Choroid plexus epithelial cell (primary cell): ENCODE data around the gene RAD23A.
"Not testable (repeated sequence)": the region's sequence is repeated elsewhere in the genome, so short reads cannot be mapped to it uniquely, and the experiment has no call there.

Source experiments
- DNase-seq: peaks from one replicate; pipeline ENCODE4 v3.0.0-alpha.2; 2010; ENCODE audit warnings: low read depth
- H3K4me3 ChIP-seq: 2 replicates; pipeline ENCODE4 v1.5.1; 2011; ENCODE audit warnings: low read depth, mild to moderate bottlenecking, control low read depth, low read length, moderate library complexity
- TF ChIP-seq, protein P1 (sequence below): conservative IDR thresholded peaks from 2 replicates; pipeline ENCODE4 v1.5.1; 2011; ENCODE audit warnings: low read depth, mild to moderate bottlenecking, control low read depth, inconsistent platforms, low read length, moderate library complexity

The RAD23A gene

DNA sequence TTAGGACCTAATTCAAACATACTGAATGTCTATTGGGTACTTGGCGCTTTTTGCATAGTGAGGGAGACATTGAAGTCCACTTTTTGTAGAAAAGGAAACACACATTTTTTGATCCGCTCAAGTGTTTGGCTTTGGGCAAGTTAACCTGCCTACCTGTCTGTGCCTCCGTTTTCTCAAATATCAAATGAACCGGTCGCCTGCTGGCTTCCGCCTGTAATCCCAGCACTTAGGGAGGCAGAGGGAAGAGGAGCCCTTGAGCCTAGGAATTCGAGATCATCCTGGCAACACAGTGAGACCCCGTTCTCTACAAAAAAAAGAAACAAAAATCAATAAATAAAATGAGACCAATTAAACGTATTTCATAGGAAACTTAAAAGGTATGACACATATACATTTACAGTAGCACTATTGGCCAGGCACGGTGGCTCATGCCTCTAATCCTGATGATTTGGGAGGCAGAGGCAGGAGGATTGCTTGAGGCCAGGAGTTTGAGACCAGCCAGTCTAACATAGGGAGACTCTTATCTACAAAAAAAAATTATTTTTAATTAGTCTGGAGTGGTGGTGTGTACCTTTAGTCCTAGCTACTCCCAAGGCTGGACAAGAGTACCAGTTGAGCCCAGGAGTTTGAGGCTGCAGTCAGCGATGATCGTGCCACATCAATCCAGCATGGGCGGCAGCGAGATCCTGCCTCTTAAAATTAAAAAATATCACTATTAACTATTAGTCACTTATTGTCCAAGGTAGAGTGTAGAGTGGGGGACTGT lies 1.3 kb downstream of the RAD23A start:
- peak overlapping the region; percentile 85 for H3K4me3 ChIP-seq
- DNase-seq = no peak
- TF ChIP-seq, protein P1, sequence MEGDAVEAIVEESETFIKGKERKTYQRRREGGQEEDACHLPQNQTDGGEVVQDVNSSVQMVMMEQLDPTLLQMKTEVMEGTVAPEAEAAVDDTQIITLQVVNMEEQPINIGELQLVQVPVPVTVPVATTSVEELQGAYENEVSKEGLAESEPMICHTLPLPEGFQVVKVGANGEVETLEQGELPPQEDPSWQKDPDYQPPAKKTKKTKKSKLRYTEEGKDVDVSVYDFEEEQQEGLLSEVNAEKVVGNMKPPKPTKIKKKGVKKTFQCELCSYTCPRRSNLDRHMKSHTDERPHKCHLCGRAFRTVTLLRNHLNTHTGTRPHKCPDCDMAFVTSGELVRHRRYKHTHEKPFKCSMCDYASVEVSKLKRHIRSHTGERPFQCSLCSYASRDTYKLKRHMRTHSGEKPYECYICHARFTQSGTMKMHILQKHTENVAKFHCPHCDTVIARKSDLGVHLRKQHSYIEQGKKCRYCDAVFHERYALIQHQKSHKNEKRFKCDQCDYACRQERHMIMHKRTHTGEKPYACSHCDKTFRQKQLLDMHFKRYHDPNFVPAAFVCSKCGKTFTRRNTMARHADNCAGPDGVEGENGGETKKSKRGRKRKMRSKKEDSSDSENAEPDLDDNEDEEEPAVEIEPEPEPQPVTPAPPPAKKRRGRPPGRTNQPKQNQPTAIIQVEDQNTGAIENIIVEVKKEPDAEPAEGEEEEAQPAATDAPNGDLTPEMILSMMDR = peak; percentile 4

DNA sequence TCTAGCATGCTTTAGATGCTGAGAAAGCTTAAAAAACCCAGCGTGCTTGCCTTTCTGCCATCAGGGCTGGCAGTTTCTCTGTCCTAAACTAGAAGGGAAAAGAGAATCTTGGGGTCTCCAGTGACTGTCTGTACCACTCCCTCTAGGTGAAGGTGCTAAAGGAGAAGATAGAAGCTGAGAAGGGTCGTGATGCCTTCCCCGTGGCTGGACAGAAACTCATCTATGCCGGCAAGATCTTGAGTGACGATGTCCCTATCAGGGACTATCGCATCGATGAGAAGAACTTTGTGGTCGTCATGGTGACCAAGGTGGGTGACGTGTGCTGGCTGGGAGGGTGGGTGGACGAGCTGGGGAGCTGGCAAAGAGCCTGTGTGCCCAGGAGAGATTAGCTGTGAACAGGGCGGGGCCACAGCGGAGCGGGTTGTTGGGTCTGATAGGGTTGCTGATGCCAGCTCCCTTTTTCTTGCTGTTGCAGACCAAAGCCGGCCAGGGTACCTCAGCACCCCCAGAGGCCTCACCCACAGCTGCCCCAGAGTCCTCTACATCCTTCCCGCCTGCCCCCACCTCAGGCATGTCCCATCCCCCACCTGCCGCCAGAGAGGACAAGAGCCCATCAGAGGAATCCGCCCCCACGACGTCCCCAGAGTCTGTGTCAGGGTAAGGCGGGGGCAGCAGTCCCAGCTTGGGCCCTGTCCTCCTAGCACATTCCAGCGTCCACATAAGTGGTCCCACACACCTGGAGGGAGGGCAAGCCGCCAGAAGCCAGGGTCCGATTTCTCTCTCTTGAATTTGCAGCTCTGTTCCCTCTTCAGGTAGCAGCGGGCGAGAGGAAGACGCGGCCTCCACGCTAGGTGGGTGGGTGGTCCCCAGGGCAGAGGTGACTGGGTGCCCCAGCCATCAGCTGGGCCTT lies 2.3 kb downstream of the RAD23A start:
- H3K4me3 ChIP-seq = no peak overlapping the region
- DNase-seq = no peak
- TF ChIP-seq, protein P1 = no peak

DNA sequence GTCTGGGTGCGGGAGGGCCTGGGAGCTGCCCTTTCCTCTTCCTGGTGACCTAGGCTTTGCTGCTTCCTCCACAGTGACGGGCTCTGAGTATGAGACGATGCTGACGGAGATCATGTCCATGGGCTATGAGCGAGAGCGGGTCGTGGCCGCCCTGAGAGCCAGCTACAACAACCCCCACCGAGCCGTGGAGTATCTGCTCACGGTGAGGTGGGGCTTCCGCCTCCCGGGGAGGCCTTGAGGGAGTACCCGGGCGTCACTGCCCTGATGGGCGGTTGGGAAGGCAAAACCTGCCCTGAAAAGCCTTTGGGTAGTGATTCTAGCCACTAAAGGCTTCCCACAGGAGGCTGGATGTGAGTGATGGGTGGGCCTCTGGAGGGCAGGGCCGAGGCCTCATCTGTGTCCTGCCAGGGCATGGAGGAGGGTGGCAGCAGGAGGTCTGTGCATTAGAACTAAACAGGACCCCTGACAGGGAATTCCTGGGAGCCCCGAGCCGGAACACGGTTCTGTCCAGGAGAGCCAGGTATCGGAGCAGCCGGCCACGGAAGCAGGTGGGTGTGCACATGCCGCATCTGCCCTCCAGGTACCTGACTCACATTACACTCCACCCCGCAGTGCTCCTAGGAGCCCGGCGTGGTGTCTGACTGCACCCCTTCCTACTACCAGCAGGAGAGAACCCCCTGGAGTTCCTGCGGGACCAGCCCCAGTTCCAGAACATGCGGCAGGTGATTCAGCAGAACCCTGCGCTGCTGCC lies 3.1 kb downstream of the RAD23A start:
- TF ChIP-seq, protein P1 = no peak
- H3K4me3 ChIP-seq = no peak overlapping the region
- no peak for DNase-seq

DNA sequence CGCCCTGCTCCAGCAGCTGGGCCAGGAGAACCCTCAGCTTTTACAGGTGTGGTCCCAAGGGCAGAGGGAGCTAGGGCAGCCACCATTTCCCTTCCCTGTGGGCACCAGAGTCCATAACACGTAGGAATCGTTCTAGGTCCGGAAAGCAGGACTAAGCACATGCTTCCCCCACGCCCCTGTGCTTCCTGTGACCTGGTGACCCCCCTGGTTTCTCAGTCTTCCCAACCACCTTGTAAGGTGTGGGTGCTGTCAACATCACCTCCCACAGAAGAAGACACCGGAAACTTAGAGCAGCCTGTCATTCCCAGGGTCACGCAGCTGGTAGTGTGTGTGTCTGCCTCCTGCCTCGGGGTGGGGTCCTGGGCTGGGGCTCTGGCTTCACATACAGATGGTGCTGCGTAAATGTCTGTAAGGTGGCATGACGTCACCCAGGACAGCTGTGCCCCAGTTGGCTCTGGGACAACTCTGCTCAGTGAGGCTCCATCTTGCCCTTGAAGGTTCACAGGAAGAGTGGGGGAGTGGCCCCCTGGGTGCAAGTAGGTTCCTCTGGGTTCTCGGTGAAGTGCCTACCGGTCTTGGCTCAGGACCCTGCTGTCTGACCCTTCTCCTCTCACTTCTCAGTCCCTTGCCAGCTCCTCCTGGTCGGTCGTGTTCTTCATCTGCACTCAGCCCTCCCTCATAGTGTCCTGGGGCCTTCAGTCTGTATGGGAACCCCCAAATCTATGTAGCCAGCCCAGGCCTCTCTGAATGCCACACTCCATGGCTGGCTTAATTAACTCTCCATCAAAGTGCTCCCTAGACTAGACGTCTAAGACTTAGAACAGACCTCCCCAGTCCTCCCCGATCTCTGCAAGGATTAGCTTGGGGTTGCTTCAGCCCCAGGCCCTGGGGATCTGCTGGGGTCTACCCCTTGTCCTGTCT lies 4.0 kb downstream of the RAD23A start:
- TF ChIP-seq, protein P1 = no peak
- no peak for DNase-seq
- H3K4me3 ChIP-seq = no peak overlapping the region

DNA sequence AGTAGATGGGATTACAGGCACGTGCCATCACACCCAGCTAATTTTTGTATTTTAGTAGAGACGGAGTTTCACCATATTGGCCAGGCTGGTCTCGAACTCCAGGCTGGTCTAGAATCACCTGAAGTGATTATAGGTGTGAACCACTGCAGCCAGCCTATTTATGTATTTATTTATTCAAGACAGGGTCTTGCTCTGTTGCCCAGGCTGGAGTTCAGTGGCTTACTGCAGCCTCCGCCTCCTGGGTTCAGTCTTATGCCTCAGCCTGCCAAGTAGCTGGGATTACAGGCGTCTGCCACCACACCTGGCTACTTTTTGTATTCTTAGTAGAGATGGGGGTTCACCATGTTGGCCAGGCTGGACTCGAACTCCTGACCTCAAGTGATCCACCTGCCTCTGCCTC lies 6.4 kb downstream of the RAD23A start:
- not testable (repeated sequence) for H3K4me3 ChIP-seq

DNA sequence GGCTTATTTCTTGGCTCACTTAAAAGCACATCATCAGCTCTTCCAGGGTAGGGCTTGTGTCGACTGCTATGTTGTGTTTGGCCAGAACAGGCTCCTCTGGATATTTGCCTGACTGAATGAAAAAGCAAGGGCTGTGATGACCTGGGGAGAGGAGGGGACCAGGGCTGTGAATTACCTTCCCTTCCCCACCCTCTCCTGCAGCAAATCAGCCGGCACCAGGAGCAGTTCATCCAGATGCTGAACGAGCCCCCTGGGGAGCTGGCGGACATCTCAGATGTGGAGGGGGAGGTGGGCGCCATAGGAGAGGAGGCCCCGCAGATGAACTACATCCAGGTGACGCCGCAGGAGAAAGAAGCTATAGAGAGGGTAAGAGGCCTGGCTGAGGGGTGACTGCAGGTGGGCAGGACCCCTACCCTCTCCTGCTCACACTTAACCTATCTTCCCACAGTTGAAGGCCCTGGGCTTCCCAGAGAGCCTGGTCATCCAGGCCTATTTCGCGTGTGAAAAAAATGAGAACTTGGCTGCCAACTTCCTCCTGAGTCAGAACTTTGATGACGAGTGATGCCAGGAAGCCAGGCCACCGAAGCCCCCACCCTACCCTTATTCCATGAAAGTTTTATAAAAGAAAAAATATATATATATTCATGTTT lies 7.0 kb downstream of the RAD23A start:
- TF ChIP-seq, protein P1 = no peak
- DNase-seq = peak; percentile 71
- H3K4me3 ChIP-seq = no peak overlapping the region

More for the DNA sequence above, 6.4 kb downstream of the RAD23A start:
- not testable (repeated sequence) for DNase-seq
